Activated CD8-positive, alpha-beta T cell treated with anti-CD3 and anti-CD28 coated beads for 36 hours (primary cell): ENCODE results near the gene ALDOC. TPM values are rescaled to one million over a fixed set of nuclear protein-coding genes. Genes with fewer than 3 reads are reported as not detected.

Experiments used
- ATAC-seq: fragments of 200-7000 bp; cut with Tn5 transposase; one replicate; pipeline ENCODE4 v1.10.0; 2021; ENCODE audit warnings: mild to moderate bottlenecking, moderate library complexity
- CTCF ChIA-PET: fragments of 350-600 bp; sonication (Branson Sonifier 250); formaldehyde crosslinking; loops from one replicate; lab custom pipeline; 2021; ENCODE audit warnings: antibody characterized with exemption; lab: Charles Lee
- POLR2A ChIA-PET: fragments of 350-600 bp; sonication (Branson Sonifier 250); formaldehyde crosslinking; loops from one replicate; lab custom pipeline; 2021; ENCODE audit warnings: antibody characterized with exemption; lab: Charles Lee
- DNase-seq: peaks from one replicate; pipeline ENCODE4 v3.0.0-alpha.2; 2020
- H3K27ac Mint-ChIP-seq: one replicate; pipeline ENCODE4 v1.8.0; 2021; ENCODE audit warnings: mild to moderate bottlenecking, mixed read lengths
- H3K27me3 Mint-ChIP-seq: one replicate; pipeline ENCODE4 v1.8.0; 2021; ENCODE audit warnings: mixed read lengths
- H3K36me3 Mint-ChIP-seq: one replicate; pipeline ENCODE4 v1.8.0; 2021; ENCODE audit warnings: low read depth, mixed read lengths
- H3K4me1 Mint-ChIP-seq: one replicate; pipeline ENCODE4 v1.8.0; 2021; ENCODE audit warnings: low read depth, mixed read lengths
- H3K4me3 Mint-ChIP-seq: one replicate; pipeline ENCODE4 v1.8.0; 2021; ENCODE audit warnings: mild to moderate bottlenecking, moderate library complexity, mixed read lengths
- H3K9me3 Mint-ChIP-seq: one replicate; pipeline ENCODE4 v1.8.0; 2021; ENCODE audit warnings: mixed read lengths
- intact Hi-C: fragments of 100-400 bp; cut with micrococcal nuclease; formaldehyde crosslinking; loops from one replicate; pipeline ENCODE4 v1.10.0; 2022
- total RNA-seq, 2 experiments: library from RNA; stranded (reverse); gene quantifications; one replicate each; pipeline ENCODE4 v1.2.3, GENCODE V29; 2021
- TF ChIP-seq, protein P1 (sequence below): fragments of 200-600 bp; IDR thresholded peaks from one replicate; pipeline ENCODE4 v1.8.0; 2022; ENCODE audit warnings: antibody characterized with exemption, mild to moderate bottlenecking

Gene ALDOC
- total RNA-seq, 2 experiments from 2014 or later, result 142 to 146 TPM

GRCh38 chr17:28599311-28600184 is 22.9 kb upstream of the ALDOC start:
- Mint-ChIP-seq H3K36me3 (peaks cover 17% of the 10 kb centered on the region), H3K9me3 (no peaks in the 10 kb centered on the region), H3K27ac (peak overlapping the region; percentile 91), H3K4me1 (peaks cover 17% of the 10 kb centered on the region), H3K4me3 (peak overlapping the region; percentile 88), H3K27me3 (no peaks in the 10 kb centered on the region)
- ChIA-PET POLR2A (interaction anchor here (0.6 to 6.0 kb wide), 14 partner anchors 9 to 62 kb away, joined by 3 to 58 read pairs (median 4); partner anchors contain the start of genes ALDOC, PIGS, SDF2 and SUPT6H), CTCF (interaction anchor here (0.8 to 1.5 kb wide), 4 partner anchors 13 to 50 kb away, joined by 3 to 5 read pairs (median 4); partner anchors contain the start of gene PIGS)
- ATAC-seq (peak; percentile 78), DNase-seq (peak; percentile 90)
- intact Hi-C loops, result no loop called here
- TF ChIP-seq, protein P1, sequence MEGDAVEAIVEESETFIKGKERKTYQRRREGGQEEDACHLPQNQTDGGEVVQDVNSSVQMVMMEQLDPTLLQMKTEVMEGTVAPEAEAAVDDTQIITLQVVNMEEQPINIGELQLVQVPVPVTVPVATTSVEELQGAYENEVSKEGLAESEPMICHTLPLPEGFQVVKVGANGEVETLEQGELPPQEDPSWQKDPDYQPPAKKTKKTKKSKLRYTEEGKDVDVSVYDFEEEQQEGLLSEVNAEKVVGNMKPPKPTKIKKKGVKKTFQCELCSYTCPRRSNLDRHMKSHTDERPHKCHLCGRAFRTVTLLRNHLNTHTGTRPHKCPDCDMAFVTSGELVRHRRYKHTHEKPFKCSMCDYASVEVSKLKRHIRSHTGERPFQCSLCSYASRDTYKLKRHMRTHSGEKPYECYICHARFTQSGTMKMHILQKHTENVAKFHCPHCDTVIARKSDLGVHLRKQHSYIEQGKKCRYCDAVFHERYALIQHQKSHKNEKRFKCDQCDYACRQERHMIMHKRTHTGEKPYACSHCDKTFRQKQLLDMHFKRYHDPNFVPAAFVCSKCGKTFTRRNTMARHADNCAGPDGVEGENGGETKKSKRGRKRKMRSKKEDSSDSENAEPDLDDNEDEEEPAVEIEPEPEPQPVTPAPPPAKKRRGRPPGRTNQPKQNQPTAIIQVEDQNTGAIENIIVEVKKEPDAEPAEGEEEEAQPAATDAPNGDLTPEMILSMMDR, result no peak

DNA sequence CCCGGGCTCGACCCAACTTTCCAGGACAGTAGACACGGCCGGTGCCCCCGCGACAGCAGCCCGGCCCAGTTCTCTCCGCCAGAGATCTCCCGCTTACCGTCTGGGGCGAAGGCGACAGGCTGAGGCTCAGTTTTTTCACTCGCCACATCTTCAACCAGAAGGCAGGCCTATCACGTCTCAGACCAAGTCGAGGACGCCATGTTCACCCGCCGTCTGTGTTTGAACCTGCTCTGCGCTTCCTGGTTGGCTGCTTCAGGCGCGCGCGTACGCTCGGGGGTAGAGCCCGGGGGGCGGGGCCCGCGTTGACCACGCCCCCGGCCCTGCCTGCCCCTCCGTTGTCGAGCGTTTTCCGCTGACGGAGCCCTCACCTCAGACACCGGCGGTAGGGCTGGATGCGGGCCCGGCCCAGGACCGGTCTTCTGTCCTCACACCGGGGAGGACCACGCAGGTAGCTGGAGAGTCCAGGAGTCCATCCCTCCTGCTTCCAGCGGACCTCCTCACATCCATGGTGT is 22.2 kb upstream of the ALDOC start, which contains the start of gene SPAG5:
TSS of gene SPAG5 (minus strand) at position 227 of the 512 bp plus-strand sequence. CDS start at position 148, 79 bp downstream.
- Mint-ChIP-seq H3K4me1 (peaks cover 17% of the 10 kb centered on the region), H3K4me3 (peak within 1 kb of the TSS; percentile 88), H3K27ac (peak within 1 kb of the TSS; percentile 91), H3K9me3 (no peaks in the 10 kb centered on the region), H3K27me3 (no peaks in the 10 kb centered on the region), H3K36me3 (peaks cover 18% of the 10 kb centered on the region)
- ATAC-seq, result peak; percentile 92
- intact Hi-C loops, result no loop called here
- TF ChIP-seq, protein P1, result no peak
- CTCF ChIA-PET, result interaction anchor here (0.8 to 1.5 kb wide), 10 partner anchors 14 to 50 kb away, joined by 3 to 7 read pairs (median 4); partner anchors contain the start of genes ALDOC and PIGS
- POLR2A ChIA-PET, result interaction anchor here (0.6 to 6.0 kb wide), 16 partner anchors 10 to 126 kb away, joined by 3 to 58 read pairs (median 4); partner anchors contain the start of genes ALDOC, BLTP2, PIGS and SDF2
- peak; percentile 97 for DNase-seq

GRCh38 chr17:28598389-28598788 is 21.7 kb upstream of the ALDOC start:
- TF ChIP-seq, protein P1, result no peak
- Mint-ChIP-seq H3K4me3 (peak overlapping the region; percentile 88), H3K27ac (peak overlapping the region; percentile 91), H3K9me3 (no peaks in the 10 kb centered on the region), H3K27me3 (no peaks in the 10 kb centered on the region), H3K4me1 (peaks cover 17% of the 10 kb centered on the region), H3K36me3 (peaks cover 19% of the 10 kb centered on the region)
- CTCF ChIA-PET, result interaction anchor here (1.0 to 2.7 kb wide), 8 partner anchors 15 to 50 kb away, joined by 3 to 7 read pairs (median 4); partner anchors contain the start of gene ALDOC
- ATAC-seq, result peak; percentile 6
- DNase-seq, result no peak
- intact Hi-C loops, result no loop called here
- POLR2A ChIA-PET, result interaction anchor here (0.6 to 6.0 kb wide), 15 partner anchors 9 to 127 kb away, joined by 3 to 58 read pairs (median 4); partner anchors contain the start of genes ALDOC, BLTP2, SDF2 and SUPT6H

- H3K9me3 Mint-ChIP-seq, result no peaks in the 10 kb centered on the region
- ChIA-PET POLR2A (interaction anchor here (0.6 to 6.0 kb wide), 14 partner anchors 8 to 127 kb away, joined by 3 to 58 read pairs (median 4); partner anchors contain the start of genes ALDOC, BLTP2, RPL23A and SDF2), CTCF (interaction anchor here (1.0 to 2.7 kb wide), 7 partner anchors 15 to 49 kb away, joined by 3 to 7 read pairs (median 4); partner anchors contain the start of gene ALDOC)
- intact Hi-C loops, result no loop called here
- peaks cover 25% of the 10 kb centered on the region for H3K36me3 Mint-ChIP-seq
- TF ChIP-seq, protein P1, result no peak
- peak overlapping the region; percentile 88 for H3K4me3 Mint-ChIP-seq
- peaks cover 17% of the 10 kb centered on the region for H3K4me1 Mint-ChIP-seq
- H3K27ac Mint-ChIP-seq, result peak overlapping the region; percentile 91
- no peaks in the 10 kb centered on the region for H3K27me3 Mint-ChIP-seq
- DNase-seq (no peak), ATAC-seq (no peak)
Measured at GRCh38 chr17:28597606-28598383, 21.1 kb upstream of the ALDOC start.
